IMR-90 (cell line): ENCODE results near the gene PPIL6. TPM values are rescaled to one million over a fixed set of nuclear protein-coding genes. Genes with fewer than 3 reads are reported as not detected.
A peak's percentile ranks its signal among the peaks of the same experiment; 100 is the strongest.

Experiments used
- ATAC-seq: fragments of 200-7000 bp; cut with Tn5 transposase; 2 replicates; pipeline ENCODE4 v1.9.1; 2020; ENCODE audit warnings: low read depth, mild to moderate bottlenecking, moderate library complexity
- BruUV-seq: library from RNA; stranded (reverse); fragments of 400-500 nt; replicated peaks from 2 replicates; lab custom pipeline; 2021; lab: Mats Ljungman, UMichigan
- CTCF ChIA-PET: fragments of 300-600 bp; formaldehyde crosslinking; extraction: SDS; loops from one replicate; lab custom pipeline; 2021; ENCODE audit warnings: antibody characterized with exemption; lab: Yijun Ruan, JAX
- POLR2A ChIA-PET: fragments of 300-600 bp; sonication (Branson Sonifier 250); formaldehyde crosslinking; loops from one replicate; lab custom pipeline; 2022; ENCODE audit warnings: antibody characterized with exemption; ENCODE audit not compliant: unreplicated experiment; lab: Charles Lee
- DNase-seq: peaks from one replicate; pipeline ENCODE4 v3.0.0; 2013
- H2AFZ ChIP-seq: replicated peaks from 2 replicates; pipeline ENCODE3; 2013; ENCODE audit warnings: low read length, mild to moderate bottlenecking; ENCODE audit not compliant: poor library complexity
- H2AK5ac ChIP-seq: 2 replicates; pipeline ENCODE4 v1.6.1; 2013; ENCODE audit warnings: low read depth, low read length, inconsistent platforms
- H2AK9ac ChIP-seq: replicated peaks from 2 replicates; pipeline ENCODE3; 2013; ENCODE audit warnings: mild to moderate bottlenecking, low read depth, low read length, moderate library complexity; ENCODE audit not compliant: poor library complexity
- H2BK120ac ChIP-seq: 2 replicates; pipeline ENCODE4 v1.6.1; 2013; ENCODE audit warnings: low read depth, low read length, inconsistent platforms
- H2BK15ac ChIP-seq: 3 replicates; pipeline ENCODE4 v1.6.1; 2013; ENCODE audit warnings: low read depth, low read length, inconsistent platforms
- H2BK20ac ChIP-seq: 2 replicates; pipeline ENCODE4 v1.6.1; 2013; ENCODE audit warnings: low read depth, mild to moderate bottlenecking, inconsistent platforms, low read length, moderate library complexity
- H2BK5ac ChIP-seq: 2 replicates; pipeline ENCODE4 v1.6.1; 2013; ENCODE audit warnings: mild to moderate bottlenecking, low read depth, low read length, inconsistent platforms; ENCODE audit not compliant: poor library complexity, severe bottlenecking
- H3K14ac ChIP-seq: replicated peaks from 2 replicates; pipeline ENCODE4 v1.6.1; 2013; ENCODE audit warnings: low read depth, low read length, inconsistent platforms
- H3K18ac ChIP-seq: 2 replicates; pipeline ENCODE4 v1.6.1; 2013; ENCODE audit warnings: low read depth, low read length, control low read depth
- H3K23ac ChIP-seq: 2 replicates; pipeline ENCODE4 v1.6.1; 2013; ENCODE audit warnings: low read depth, low read length, inconsistent platforms
- H3K27ac ChIP-seq: 2 replicates; pipeline ENCODE4 v1.5.1; 2013; ENCODE audit warnings: mild to moderate bottlenecking, control low read depth, low read length; ENCODE audit not compliant: insufficient read depth
- H3K27me3 ChIP-seq: 2 replicates; pipeline ENCODE4 v1.6.1; 2013; ENCODE audit warnings: low read length; ENCODE audit not compliant: control insufficient read depth, insufficient read depth
- H3K36me3 ChIP-seq: 2 replicates; pipeline ENCODE4 v1.6.1; 2013; ENCODE audit warnings: low read length, mixed read lengths; ENCODE audit not compliant: control insufficient read depth, insufficient read depth
- H3K4ac ChIP-seq: 2 replicates; pipeline ENCODE4 v1.6.1; 2013; ENCODE audit warnings: low read depth, low read length, inconsistent platforms
- H3K4me1 ChIP-seq: 2 replicates; pipeline ENCODE4 v1.6.1; 2013; ENCODE audit warnings: low read length, mixed read lengths; ENCODE audit not compliant: control insufficient read depth, insufficient read depth
- H3K4me2 ChIP-seq: 2 replicates; pipeline ENCODE4 v1.6.1; 2013; ENCODE audit warnings: low read depth, mild to moderate bottlenecking, control low read depth, low read length, moderate library complexity
- H3K4me3 ChIP-seq: 2 replicates; pipeline ENCODE4 v1.5.1; 2013; ENCODE audit warnings: low read depth, mild to moderate bottlenecking, control low read depth, low read length, moderate library complexity; ENCODE audit not compliant: insufficient read depth
- H3K56ac ChIP-seq: 2 replicates; pipeline ENCODE4 v1.6.1; 2013; ENCODE audit warnings: low read length, inconsistent platforms; ENCODE audit not compliant: insufficient read depth; ENCODE audit errors: extremely low read depth
- H3K79me1 ChIP-seq, 2 experiments: 2 replicates each; pipeline ENCODE4 v1.6.1; 2013; ENCODE audit warnings: low read length in 2 of 2, inconsistent platforms in 1 of 2, low read depth in 1 of 2
- H3K9ac ChIP-seq: 2 replicates; pipeline ENCODE4 v1.6.1; 2013; ENCODE audit warnings: low read depth, low read length, control low read depth
- H3K9me1 ChIP-seq: 2 replicates; pipeline ENCODE4 v1.6.1; 2013; ENCODE audit warnings: low read length, inconsistent platforms; ENCODE audit not compliant: insufficient read depth
- H3K9me3 ChIP-seq: 2 replicates; pipeline ENCODE4 v1.6.1; 2013; ENCODE audit warnings: low read length; ENCODE audit not compliant: control insufficient read depth, insufficient read depth
- H4K20me1 ChIP-seq: 2 replicates; pipeline ENCODE4 v1.6.1; 2013; ENCODE audit warnings: low read length, inconsistent platforms; ENCODE audit not compliant: insufficient read depth
- H4K5ac ChIP-seq: 2 replicates; pipeline ENCODE4 v1.6.1; 2013; ENCODE audit warnings: mild to moderate bottlenecking, low read depth, low read length, control low read depth
- H4K8ac ChIP-seq, 2 experiments: 2 replicates each; pipeline ENCODE4 v1.6.1; 2013; ENCODE audit warnings: low read depth in 2 of 2, low read length in 2 of 2, control low read depth in 1 of 2, inconsistent platforms in 1 of 2
- H4K91ac ChIP-seq: 2 replicates; pipeline ENCODE4 v1.6.1; 2013; ENCODE audit warnings: low read depth, low read length, inconsistent platforms; ENCODE audit not compliant: insufficient read depth
- CTCF ChIP-seq: conservative IDR thresholded peaks from 2 replicates; pipeline ENCODE4 v1.5.1; 2012; ENCODE audit warnings: mild to moderate bottlenecking, low read depth, low read length, improper control_type of control experiment
- ELK1 ChIP-seq: fragments of 150-350 bp; IDR thresholded peaks from 2 replicates; pipeline ENCODE4 v1.6.1; 2016; ENCODE audit warnings: low read depth, mild to moderate bottlenecking, low read length, moderate library complexity, borderline replicate concordance
- RAD21 ChIP-seq: IDR thresholded peaks from 2 replicates; pipeline ENCODE4 v1.6.1; 2012; ENCODE audit warnings: low read length, improper control_type of control experiment
- SMC3 ChIP-seq: fragments of 150-350 bp; IDR thresholded peaks from 2 replicates; pipeline ENCODE4 v1.6.1; 2016; ENCODE audit warnings: low read depth, mild to moderate bottlenecking, antibody characterized with exemption, low read length, moderate library complexity
- WGBS, 2 experiments: methylation state at CpG; one replicate each; pipeline versions ENCODE4 v1.1.5 to v1.1.7; 2013; ENCODE audit warnings: missing lambda C conversion rate in 2 of 2; ENCODE audit not compliant: insufficient read length in 1 of 2; ENCODE audit errors: extremely low coverage in 2 of 2; 5-methylcytosine and 5-hydroxymethylcytosine counted together
- dilution Hi-C: fragments of 300-500 bp; cut with HindIII; formaldehyde crosslinking; loops from one replicate; pipeline ENCODE4 v1.14.3; 2018; ENCODE audit warnings: low sequenced_read_pairs; ENCODE audit not compliant: unreplicated experiment
- in situ Hi-C: fragments of 300-500 bp; cut with MboI; formaldehyde crosslinking; loops from 3 replicates; pipeline ENCODE4 v1.14.3; 2019; ENCODE audit warnings: low sequenced_read_pairs, inconsistent platforms, mixed read lengths
- intact Hi-C: fragments of 100-400 bp; cut with micrococcal nuclease; formaldehyde crosslinking; loops from 2 replicates; pipeline ENCODE4 v1.10.0; 2022
- polyA plus RNA-seq, 3 experiments: library from polyadenylated mRNA; depleted of rRNA; stranded (reverse); fragments of >200 nt; gene quantifications; 2 replicates each; pipeline ENCODE4 v1.2.3, GENCODE V29; 2012; ENCODE audit warnings: low replicate concordance in 1 of 3
- total RNA-seq: library from RNA; depleted of rRNA; stranded (reverse); fragments of >200 nt; gene quantifications from 2 replicates; pipeline ENCODE4 v1.2.3, GENCODE V29; 2012

Gene PPIL6
- total and polyA plus RNA-seq, 2 of the 4 experiments (the other 2 are of a cell fraction), result 0.15 to 0.18 TPM

- no peak overlapping the region for H3K14ac ChIP-seq
- no TSS peak for BruUV-seq
Measured at GRCh38 chr6:109397020-109397419, 43.4 kb downstream of the PPIL6 start.

More at GRCh38 chr6:109397020-109397419, 43.4 kb downstream of the PPIL6 start:
- no peak overlapping the region for H3K4me2 ChIP-seq
- POLR2A ChIA-PET, result no interaction called here
- H3K4me3 ChIP-seq, result no peak overlapping the region
- no peaks in the 10 kb centered on the region for H4K20me1 ChIP-seq
- H3K9me1 ChIP-seq, result no peaks in the 10 kb centered on the region
- CTCF ChIA-PET, result interaction anchor here (0.7 to 2.1 kb wide), 4 partner anchors 10 to 209 kb away, joined by 3 to 7 read pairs (median 5); no protein-coding TSS in a partner anchor
- H2AK5ac ChIP-seq, result no peak overlapping the region
- no CpG with 5 or more reads among the region's 4 CpGs for WGBS, 2 experiments
- H3K18ac ChIP-seq, result no peak overlapping the region
- no peak overlapping the region for H4K91ac ChIP-seq
- no peak overlapping the region for H3K9ac ChIP-seq
- H3K4me1 ChIP-seq, result no peaks in the 10 kb centered on the region
- no peak overlapping the region for H3K56ac ChIP-seq
- H3K4ac ChIP-seq, result no peak overlapping the region
- H2BK5ac ChIP-seq, result no peak overlapping the region
- no peaks in the 10 kb centered on the region for H3K9me3 ChIP-seq
- DNase-seq, result peak; percentile 44
- in situ Hi-C loops, result loop anchor here (25.0 kb wide), 2 partner anchors 210 to 860 kb away; no protein-coding TSS in a partner anchor
- no peak overlapping the region for H4K8ac ChIP-seq
- no peak overlapping the region for H3K23ac ChIP-seq
- H3K36me3 ChIP-seq, result no peaks in the 10 kb centered on the region
- peaks cover 7% of the 10 kb centered on the region for H3K27me3 ChIP-seq
- H3K27ac ChIP-seq, result no peak overlapping the region
- H2AK9ac ChIP-seq, result no peak overlapping the region
- intact Hi-C loops, result loop anchor here (1.0 kb wide), 1 partner anchor 209 kb away; no protein-coding TSS in a partner anchor
- TF ChIP-seq RAD21, result peak; percentile 71
- peak; percentile 51 for TF ChIP-seq SMC3
- peak; percentile 61 for TF ChIP-seq CTCF
- no peak for TF ChIP-seq ELK1
- H4K5ac ChIP-seq, result no peak overlapping the region
- no peak overlapping the region for H2BK120ac ChIP-seq
- no peak overlapping the region for H2BK20ac ChIP-seq
- peak; percentile 92 for ATAC-seq
- H2BK15ac ChIP-seq, result no peak overlapping the region
- no peak overlapping the region for H2AFZ ChIP-seq
- H3K79me1 ChIP-seq, result no peaks in the 10 kb centered on the region
- dilution Hi-C loops, result no loop called here
